ENCODE measurements around the gene BCAS1. TPM values are rescaled to one million over a fixed set of nuclear protein-coding genes. Genes with fewer than 3 reads are reported as not detected.

The BCAS1 gene
- total and polyA plus RNA-seq, 12 donors = 0.07 to 2.3 (median 0.13) TPM; not detected in 7

- Histone ChIP-seq H3K4me3 (no peak overlapping the region), H3K27ac (no peak overlapping the region), H3K4me1 (replicated peaks in 1 of 2) (peaks cover 0 to 6% of the 10 kb centered on the region in 2 donors), H3K27me3 (no peaks in the 10 kb centered on the region), H3K9me3 (replicated peaks in 1 of 3) (no peaks in the 10 kb centered on the region), H3K36me3 (replicated peaks in 1 of 2) (no peaks in the 10 kb centered on the region)
- 29 to 36% (median 34%) methylated on average over 2 of the region's 2 CpGs for WGBS, 4 donors
- no peak for TF ChIP-seq POLR2A (IDR thresholded peaks at IDR 0.05)
- TF ChIP-seq CTCF (IDR thresholded peaks at IDR 0.05) = no peak
- intact Hi-C loops (cut with DNase I) = loop anchor here in 1 of 2 donors (10.0 kb wide), 1 partner anchor 97 kb away; no protein-coding TSS in a partner anchor
- no peak for DNase-seq
Observed at GRCh38 chr20:53957451-53958172, 112.8 kb downstream of the BCAS1 start.

GRCh38 chr20:53956013-53956715 is 114.2 kb downstream of the BCAS1 start:
- no peaks in the 10 kb centered on the region for H3K9me3 ChIP-seq (replicated peaks in 1 of 3)
- no peak for DNase-seq
- H3K27me3 ChIP-seq = no peaks in the 10 kb centered on the region
- no peaks in the 10 kb centered on the region for H3K36me3 ChIP-seq (replicated peaks in 1 of 2)
- TF ChIP-seq POLR2A (IDR thresholded peaks at IDR 0.05) (no peak), CTCF (IDR thresholded peaks at IDR 0.05) (no peak)
- no peak overlapping the region for H3K27ac ChIP-seq
- no peak overlapping the region for H3K4me3 ChIP-seq
- peaks cover 0 to 6% of the 10 kb centered on the region in 2 donors for H3K4me1 ChIP-seq (replicated peaks in 1 of 2)
- 89 to 93% (median 90%) methylated on average over 4 of the region's 4 CpGs for WGBS, 4 donors
- intact Hi-C loops (cut with DNase I) = loop anchor here in 1 of 2 donors (10.0 kb wide), 1 partner anchor 99 kb away; no protein-coding TSS in a partner anchor

GRCh38 chr20:53954723-53955658 is 115.4 kb downstream of the BCAS1 start:
- intact Hi-C loops (cut with DNase I) = loop anchor here in 1 of 2 donors (10.0 kb wide), 1 partner anchor 100 kb away; no protein-coding TSS in a partner anchor
- Histone ChIP-seq H3K36me3 (replicated peaks in 1 of 2) (no peaks in the 10 kb centered on the region), H3K27me3 (no peaks in the 10 kb centered on the region), H3K9me3 (replicated peaks in 1 of 3) (no peaks in the 10 kb centered on the region), H3K4me3 (no peak overlapping the region), H3K27ac (no peak overlapping the region), H3K4me1 (replicated peaks in 1 of 2) (peaks cover 0 to under 1% of the 10 kb centered on the region in 2 donors)
- DNase-seq = no peak
- 72 to 85% (median 80%) methylated on average over 4 to 6 of the region's 6 CpGs for WGBS, 4 donors
- TF ChIP-seq CTCF (IDR thresholded peaks at IDR 0.05) (no peak), POLR2A (IDR thresholded peaks at IDR 0.05) (no peak)

Data from adrenal gland (tissue), 12 donors.